A204.1 (cell line): ENCODE data around the gene TSPAN8.
"Not testable (repeated sequence)": the region's sequence is repeated elsewhere in the genome, so short reads cannot be mapped to it uniquely, and the experiment has no call there.

ENCODE experiments used
- FAIRE-seq: peaks from 2 replicates; lab custom pipeline; 2012; peaks lifted over from hg19 to GRCh38; lab: Jason Lieb, UNC

Gene TSPAN8

DNA sequence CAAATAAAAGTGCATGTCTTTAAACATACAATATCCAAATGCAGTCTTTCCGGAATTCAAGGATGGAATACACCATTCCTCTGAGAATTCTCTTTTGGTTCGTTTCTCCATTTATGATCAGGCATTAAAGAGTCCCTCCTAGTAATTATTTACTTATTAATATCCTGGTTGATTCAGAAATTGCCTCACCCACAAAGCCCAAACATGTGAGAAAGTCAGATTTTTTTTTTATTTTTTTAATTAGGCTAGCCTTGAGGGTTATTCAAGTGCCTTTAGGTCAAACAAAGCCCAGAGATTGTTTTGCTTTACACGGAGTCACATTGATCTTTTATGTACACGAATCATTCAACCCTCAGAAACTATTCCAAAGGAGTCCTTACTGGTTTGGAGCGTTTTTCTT lies 6.4 kb upstream of the TSPAN8 start:
- no peak for FAIRE-seq

- no peak for FAIRE-seq
Observed at GRCh38 chr12:71162832-71163763, 5.3 kb upstream of the TSPAN8 start.

- FAIRE-seq = no peak
Observed at GRCh38 chr12:71161591-71161990, 3.8 kb upstream of the TSPAN8 start.

GRCh38 chr12:71160585-71160984 lies 2.8 kb upstream of the TSPAN8 start:
- no peak for FAIRE-seq

DNA sequence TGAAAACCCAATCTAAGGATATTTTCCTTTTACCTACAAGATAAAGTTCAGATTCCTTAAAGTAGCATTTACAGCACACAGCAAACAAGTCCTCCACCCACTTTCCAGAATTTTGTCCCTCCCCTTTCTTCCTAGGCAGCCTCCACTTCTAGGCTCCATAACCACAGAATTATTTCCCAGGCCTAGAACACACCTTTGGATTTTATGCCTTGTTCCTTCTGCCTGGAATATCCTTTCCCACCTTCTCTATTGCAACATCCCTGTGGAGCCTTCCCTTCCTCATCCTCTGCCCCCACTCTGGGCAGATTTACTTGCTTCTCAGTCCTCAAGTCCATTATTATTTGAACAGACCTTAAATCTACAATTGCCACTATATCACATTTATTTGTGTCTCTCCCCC lies 2.1 kb upstream of the TSPAN8 start:
- no peak for FAIRE-seq

DNA sequence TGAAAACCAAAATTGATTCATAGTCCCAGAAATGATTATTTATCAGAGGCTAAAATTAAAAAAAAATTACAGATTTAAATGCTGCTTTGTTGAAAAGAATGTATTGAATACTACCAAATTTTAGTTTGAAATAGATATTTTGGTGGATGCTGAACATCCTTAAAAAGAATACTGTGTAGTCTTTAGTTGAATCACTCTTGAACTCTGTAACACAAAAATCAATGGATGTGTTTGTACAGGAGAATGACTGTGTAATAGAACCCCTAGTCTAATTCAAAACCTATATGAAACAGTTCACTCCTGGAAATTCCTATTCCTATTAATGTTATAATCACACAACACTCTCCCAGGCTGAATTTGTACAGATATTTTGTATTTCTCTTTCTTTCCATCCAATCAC lies 1.5 kb upstream of the TSPAN8 start:
- FAIRE-seq = no peak

DNA sequence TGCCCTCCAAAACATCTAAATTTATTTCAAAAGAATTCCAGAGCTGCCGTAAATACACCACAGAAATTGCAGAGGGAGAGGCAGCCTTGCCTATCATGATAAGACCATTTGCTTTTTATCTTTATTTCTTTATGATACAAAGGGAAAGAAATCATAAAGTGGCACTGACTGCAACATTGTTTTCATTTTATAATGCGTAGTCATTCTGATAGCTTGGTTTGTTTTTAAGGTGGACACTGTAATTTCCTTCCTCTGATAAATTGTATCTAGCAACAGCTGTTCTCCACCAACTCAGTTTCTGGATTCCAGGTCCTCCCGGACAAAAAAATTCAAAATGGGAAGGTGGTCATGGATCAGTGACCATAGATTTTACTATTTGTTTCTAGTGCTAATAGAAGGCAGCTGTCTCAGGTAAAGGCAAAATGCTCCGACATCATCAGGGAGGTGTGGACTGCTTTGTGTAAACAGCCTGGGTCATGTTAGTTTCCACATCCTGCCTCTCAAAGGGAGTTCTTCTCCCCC lies 623 bp upstream of the TSPAN8 start:
- no peak for FAIRE-seq

- no peak for FAIRE-seq
Observed at GRCh38 chr12:71155225-71155624, 2.6 kb downstream of the TSPAN8 start.

GRCh38 chr12:71152851-71153250 lies 4.9 kb downstream of the TSPAN8 start:
- no peak for FAIRE-seq

- FAIRE-seq = not testable (repeated sequence)
Observed at GRCh38 chr12:71150041-71150440, 7.8 kb downstream of the TSPAN8 start.

GRCh38 chr12:71144682-71145081 lies 13.1 kb downstream of the TSPAN8 start:
- no peak for FAIRE-seq

- no peak for FAIRE-seq
Observed at GRCh38 chr12:71142956-71143355, 14.8 kb downstream of the TSPAN8 start.

- FAIRE-seq = no peak
Observed at GRCh38 chr12:71142016-71142415, 15.8 kb downstream of the TSPAN8 start.

- FAIRE-seq = no peak
Observed at GRCh38 chr12:71141378-71141926, 16.3 kb downstream of the TSPAN8 start.

- no peak for FAIRE-seq
Observed at GRCh38 chr12:71139153-71139735, 18.6 kb downstream of the TSPAN8 start.

- FAIRE-seq = no peak
Observed at GRCh38 chr12:71138011-71138410, 19.8 kb downstream of the TSPAN8 start.

DNA sequence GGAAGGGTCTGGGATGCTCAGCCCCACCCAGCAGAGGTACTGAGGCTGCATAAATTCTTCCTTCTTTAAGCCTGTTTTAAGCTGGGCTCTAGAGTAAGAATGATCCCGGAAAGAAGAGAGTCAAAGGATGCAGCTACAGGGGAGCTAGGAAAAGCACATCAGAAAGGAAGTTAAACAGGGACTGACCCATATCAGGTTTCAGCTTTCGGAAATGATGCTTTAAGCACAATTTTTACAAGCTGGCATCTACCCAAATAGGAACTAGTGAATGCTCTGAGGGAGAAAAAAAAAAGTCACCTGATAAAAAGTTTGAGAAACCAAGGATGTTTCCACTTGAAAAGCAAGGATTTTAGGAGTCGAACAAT lies 22.0 kb downstream of the TSPAN8 start:
- FAIRE-seq = no peak

GRCh38 chr12:71135077-71135811 lies 22.6 kb downstream of the TSPAN8 start:
- FAIRE-seq = no peak

- no peak for FAIRE-seq
Observed at GRCh38 chr12:71134405-71134804, 23.4 kb downstream of the TSPAN8 start.

- FAIRE-seq = no peak
Observed at GRCh38 chr12:71130521-71131069, 27.2 kb downstream of the TSPAN8 start.

- no peak for FAIRE-seq
Observed at GRCh38 chr12:71129364-71129763, 28.4 kb downstream of the TSPAN8 start.

DNA sequence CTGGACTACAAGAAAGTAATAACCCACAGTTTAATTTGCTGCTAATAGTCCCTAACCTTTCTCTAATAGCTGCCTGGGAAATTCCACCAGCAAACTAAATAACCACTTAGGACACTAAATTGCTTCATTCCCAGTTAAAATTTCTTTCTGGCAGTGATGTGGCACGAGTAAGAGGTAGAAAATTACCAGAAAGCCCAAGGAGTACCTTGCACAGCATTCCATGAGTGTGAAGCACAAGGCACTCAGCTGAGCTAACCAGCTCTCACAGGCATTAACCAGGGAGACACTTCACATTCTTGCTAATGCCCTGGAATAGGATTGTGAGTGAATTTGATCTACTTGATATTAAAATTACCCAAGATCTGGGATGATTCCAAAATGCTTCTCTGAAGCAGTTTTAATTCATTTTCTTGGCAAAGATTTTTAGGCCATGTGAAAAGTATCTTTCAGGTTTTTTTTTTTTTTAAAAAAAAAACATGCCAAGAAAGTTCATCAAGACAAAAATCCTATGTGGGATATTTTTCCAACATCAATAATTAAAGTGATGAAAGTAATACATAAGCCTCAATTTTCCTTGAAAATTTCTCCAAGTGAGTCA lies 29.5 kb downstream of the TSPAN8 start:
- no peak for FAIRE-seq
